Karpas-422 (cell line): ENCODE results near the gene TMTC1. TPM values are rescaled to one million over a fixed set of nuclear protein-coding genes. Genes with fewer than 3 reads are reported as not detected.

ENCODE experiments used
- DNase-seq: peaks from one replicate; pipeline ENCODE4 v3.0.0-alpha.2; 2015
- H2AFZ ChIP-seq: fragments of 200-600 bp; sonication (generic); 2 replicates; pipeline ENCODE4 v1.6.1; 2014; ENCODE audit warnings: antibody characterized with exemption, low read length, mixed read lengths
- H3K27ac ChIP-seq: fragments of 200-600 bp; sonication (generic); 2 replicates; pipeline ENCODE4 v1.5.1; 2014; ENCODE audit warnings: mild to moderate bottlenecking, low read length, moderate library complexity
- H3K27me3 ChIP-seq: fragments of 200-600 bp; sonication (generic); 2 replicates; pipeline ENCODE4 v1.6.1; 2014; ENCODE audit warnings: low read length, mixed read lengths
- H3K36me3 ChIP-seq: fragments of 200-600 bp; sonication (generic); 2 replicates; pipeline ENCODE4 v1.6.1; 2014; ENCODE audit warnings: low read length, mixed read lengths; ENCODE audit not compliant: insufficient read depth
- H3K4me1 ChIP-seq: fragments of 200-600 bp; sonication (generic); 2 replicates; pipeline ENCODE4 v1.6.1; 2014; ENCODE audit warnings: mild to moderate bottlenecking, low read length, mixed read lengths
- H3K4me2 ChIP-seq: fragments of 200-600 bp; sonication (generic); 2 replicates; pipeline ENCODE4 v1.6.1; 2014; ENCODE audit warnings: low read length, low read depth, mild to moderate bottlenecking; ENCODE audit not compliant: poor library complexity, severe bottlenecking
- H3K4me3 ChIP-seq: fragments of 200-600 bp; sonication (generic); 2 replicates; pipeline ENCODE4 v1.5.1; 2014; ENCODE audit warnings: mild to moderate bottlenecking, antibody characterized with exemption, low read length, mixed read lengths
- H3K79me2 ChIP-seq: fragments of 200-600 bp; sonication (generic); 2 replicates; pipeline ENCODE4 v1.6.1; 2014; ENCODE audit warnings: mild to moderate bottlenecking, low read length, mixed read lengths
- H3K9ac ChIP-seq: fragments of 200-600 bp; sonication (generic); 2 replicates; pipeline ENCODE4 v1.6.0; 2014; ENCODE audit warnings: low read length
- H3K9me2 ChIP-seq: fragments of 200-600 bp; sonication (generic), shearing (Covaris generic); replicated peaks from 2 replicates; pipeline ENCODE4 v1.6.0; 2014; ENCODE audit warnings: mild to moderate bottlenecking, low read length, moderate library complexity; ENCODE audit not compliant: insufficient read depth
- H3K9me3 ChIP-seq: fragments of 300-700, 200-600 bp; sonication (generic); 2 replicates; pipeline ENCODE4 v1.6.1; 2014; ENCODE audit warnings: low read length, mixed read lengths
- H4K20me1 ChIP-seq: fragments of 200-600 bp; sonication (generic); 2 replicates; pipeline ENCODE4 v1.6.1; 2014; ENCODE audit warnings: mild to moderate bottlenecking, antibody characterized with exemption, low read length, low read depth; ENCODE audit not compliant: insufficient read depth
- total RNA-seq: library from RNA; depleted of rRNA; stranded (reverse); fragments of >200 nt; shearing (Covaris generic); gene quantifications from 2 replicates; pipeline ENCODE4 v1.2.3, GENCODE V29; 2014; ENCODE audit warnings: low replicate concordance

TMTC1 gene
- total RNA-seq, 1 experiment from 2014 or later, result not detected

DNA sequence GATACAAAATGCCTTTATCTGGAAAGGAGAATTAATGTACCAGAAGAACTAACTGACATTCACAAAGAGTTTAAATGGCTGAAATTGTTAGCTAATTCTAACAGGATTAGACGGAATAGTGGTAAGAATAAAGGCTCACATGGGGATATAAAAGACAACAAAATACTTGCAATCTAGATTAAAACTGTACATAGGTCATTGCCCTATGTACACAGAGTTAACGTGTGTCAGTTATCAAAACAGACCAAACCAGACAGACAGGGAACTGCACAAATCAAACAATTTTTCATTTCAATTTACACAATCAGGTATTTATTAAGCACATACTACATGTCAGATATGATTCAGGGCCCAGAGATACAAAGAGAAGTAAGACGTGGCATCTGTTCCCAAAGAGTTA lies 12.6 kb downstream of the TMTC1 start:
- Histone ChIP-seq H2AFZ (no peak overlapping the region), H3K36me3 (no peaks in the 10 kb centered on the region), H3K4me1 (no peaks in the 10 kb centered on the region), H3K4me3 (no peak overlapping the region), H3K9ac (no peak overlapping the region), H3K79me2 (no peaks in the 10 kb centered on the region), H3K27me3 (no peaks in the 10 kb centered on the region), H3K4me2 (no peak overlapping the region), H4K20me1 (no peaks in the 10 kb centered on the region), H3K27ac (no peak overlapping the region), H3K9me2 (no peaks in the 10 kb centered on the region), H3K9me3 (peaks cover 3% of the 10 kb centered on the region; the same call in 1 of the 2 replicates)
- no peak for DNase-seq

DNA sequence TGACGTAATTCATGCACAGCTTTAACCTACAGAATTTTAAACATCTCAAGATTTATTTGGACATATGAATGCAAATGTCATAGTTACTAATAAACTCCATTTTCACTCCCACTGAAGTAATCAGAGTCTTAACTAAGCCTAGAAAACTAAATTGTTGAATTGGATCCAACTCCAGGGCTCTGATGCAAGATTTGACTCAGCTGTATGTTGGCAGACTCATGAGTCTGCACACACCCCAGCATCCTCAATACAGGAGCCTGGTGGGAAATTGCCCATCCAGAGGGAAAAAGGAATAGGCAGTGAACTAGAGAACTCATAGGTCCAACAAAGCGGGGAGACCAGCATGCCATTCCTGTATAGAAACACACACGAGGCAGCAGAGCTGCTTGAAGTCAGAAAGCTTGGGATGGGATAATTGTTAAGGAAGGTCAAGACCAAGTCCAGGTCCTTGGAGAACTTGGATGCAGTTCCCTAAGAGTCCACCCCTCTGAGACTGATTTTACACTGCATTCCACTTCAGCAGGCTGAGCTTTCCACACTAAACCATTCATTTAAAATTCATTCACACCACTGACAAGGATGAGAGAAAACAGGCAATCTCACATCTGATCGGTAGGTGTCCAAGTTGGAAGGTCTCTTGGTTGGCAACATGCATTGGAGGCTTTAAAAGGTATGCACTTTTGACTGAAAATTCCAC lies 14.4 kb downstream of the TMTC1 start:
- no peaks in the 10 kb centered on the region for H3K4me1 ChIP-seq
- no peak for DNase-seq
- H2AFZ ChIP-seq, result no peak overlapping the region
- H3K9me3 ChIP-seq, result no peaks in the 10 kb centered on the region
- H3K9me2 ChIP-seq, result no peaks in the 10 kb centered on the region
- no peak overlapping the region for H3K27ac ChIP-seq
- H3K9ac ChIP-seq, result no peak overlapping the region
- no peaks in the 10 kb centered on the region for H3K79me2 ChIP-seq
- no peak overlapping the region for H3K4me2 ChIP-seq
- H3K4me3 ChIP-seq, result no peak overlapping the region
- no peaks in the 10 kb centered on the region for H4K20me1 ChIP-seq
- H3K27me3 ChIP-seq, result no peaks in the 10 kb centered on the region
- no peaks in the 10 kb centered on the region for H3K36me3 ChIP-seq

DNA sequence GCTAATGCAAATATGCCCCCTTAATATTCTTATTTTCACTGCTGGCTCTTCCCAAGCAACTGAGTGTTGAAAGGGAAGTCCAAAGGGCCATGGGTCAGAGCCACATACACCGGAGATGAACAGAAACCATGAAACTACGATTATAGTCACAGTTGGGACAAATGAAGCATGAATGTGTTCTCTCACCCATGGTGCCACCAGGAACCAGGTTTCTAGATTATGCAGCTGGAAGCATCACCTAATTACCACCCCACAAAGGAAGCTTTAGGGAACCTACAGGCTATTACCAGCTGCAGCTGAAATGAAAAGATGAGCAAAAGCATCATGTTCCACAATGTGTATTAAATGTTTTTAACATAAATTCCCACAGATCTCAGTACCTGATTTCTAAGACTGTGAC lies 15.4 kb downstream of the TMTC1 start:
- Histone ChIP-seq H2AFZ (no peak overlapping the region), H3K36me3 (no peaks in the 10 kb centered on the region), H3K4me2 (no peak overlapping the region), H3K4me3 (no peak overlapping the region), H3K79me2 (no peaks in the 10 kb centered on the region), H3K4me1 (no peaks in the 10 kb centered on the region), H3K9me2 (no peaks in the 10 kb centered on the region), H3K9me3 (no peaks in the 10 kb centered on the region), H3K9ac (no peak overlapping the region), H4K20me1 (no peaks in the 10 kb centered on the region), H3K27ac (no peak overlapping the region), H3K27me3 (no peaks in the 10 kb centered on the region)
- DNase-seq, result no peak

GRCh38 chr12:29763301-29763683 lies 20.4 kb downstream of the TMTC1 start:
- H3K27ac ChIP-seq, result no peak overlapping the region
- H3K4me2 ChIP-seq, result no peak overlapping the region
- H3K9me3 ChIP-seq, result no peaks in the 10 kb centered on the region
- H2AFZ ChIP-seq, result no peak overlapping the region
- no peaks in the 10 kb centered on the region for H4K20me1 ChIP-seq
- H3K4me3 ChIP-seq, result no peak overlapping the region
- no peak overlapping the region for H3K9ac ChIP-seq
- no peaks in the 10 kb centered on the region for H3K27me3 ChIP-seq
- no peaks in the 10 kb centered on the region for H3K79me2 ChIP-seq
- H3K9me2 ChIP-seq, result no peaks in the 10 kb centered on the region
- no peaks in the 10 kb centered on the region for H3K36me3 ChIP-seq
- DNase-seq, result no peak
- H3K4me1 ChIP-seq, result no peaks in the 10 kb centered on the region

- Histone ChIP-seq H4K20me1 (no peaks in the 10 kb centered on the region), H3K27ac (no peak overlapping the region), H3K9me2 (no peaks in the 10 kb centered on the region), H3K9me3 (no peaks in the 10 kb centered on the region), H3K79me2 (no peaks in the 10 kb centered on the region), H3K4me3 (no peak overlapping the region), H3K9ac (no peak overlapping the region), H2AFZ (no peak overlapping the region), H3K27me3 (no peaks in the 10 kb centered on the region), H3K4me1 (no peaks in the 10 kb centered on the region), H3K36me3 (no peaks in the 10 kb centered on the region), H3K4me2 (no peak overlapping the region)
- no peak for DNase-seq
These were observed 21.0 kb downstream of the TMTC1 start for GRCh38 chr12:29762637-29763300.

DNA sequence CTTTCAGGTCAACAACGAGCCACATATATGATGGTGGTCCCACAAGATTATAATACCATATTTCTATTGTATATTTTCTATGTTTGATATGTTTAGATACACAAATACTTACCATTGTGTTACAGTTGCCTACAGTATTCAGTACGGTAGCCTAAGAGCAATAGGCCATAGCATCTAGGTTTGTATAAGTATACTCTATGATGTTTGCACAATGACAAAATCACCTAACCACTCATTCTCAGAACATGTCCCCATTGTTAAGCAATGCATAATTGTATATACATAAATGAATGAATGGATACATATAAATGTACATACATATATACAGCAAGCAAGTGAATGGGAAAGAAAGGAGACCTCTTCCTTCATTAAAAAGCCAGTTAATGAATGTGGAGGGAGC lies 23.8 kb downstream of the TMTC1 start:
- Histone ChIP-seq H3K79me2 (no peaks in the 10 kb centered on the region), H3K9ac (no peak overlapping the region), H3K27ac (no peak overlapping the region), H2AFZ (no peak overlapping the region), H3K27me3 (no peaks in the 10 kb centered on the region), H3K9me3 (no peaks in the 10 kb centered on the region), H3K36me3 (no peaks in the 10 kb centered on the region), H3K4me3 (no peak overlapping the region), H3K4me2 (no peak overlapping the region), H3K9me2 (no peaks in the 10 kb centered on the region), H3K4me1 (no peaks in the 10 kb centered on the region), H4K20me1 (no peaks in the 10 kb centered on the region)
- no peak for DNase-seq

- H3K4me3 ChIP-seq, result no peak overlapping the region
- no peaks in the 10 kb centered on the region for H3K4me1 ChIP-seq
- H3K79me2 ChIP-seq, result no peaks in the 10 kb centered on the region
- H3K27me3 ChIP-seq, result no peaks in the 10 kb centered on the region
- H3K4me2 ChIP-seq, result no peak overlapping the region
- no peaks in the 10 kb centered on the region for H3K9me3 ChIP-seq
- no peak for DNase-seq
- H3K9me2 ChIP-seq, result no peaks in the 10 kb centered on the region
- H4K20me1 ChIP-seq, result no peaks in the 10 kb centered on the region
- H2AFZ ChIP-seq, result no peak overlapping the region
- H3K9ac ChIP-seq, result no peak overlapping the region
- H3K27ac ChIP-seq, result no peak overlapping the region
- H3K36me3 ChIP-seq, result no peaks in the 10 kb centered on the region
These were observed 26.9 kb downstream of the TMTC1 start for GRCh38 chr12:29756741-29757390.
